ENCODE data around the gene OR4K1.

- no peak for TF ChIP-seq REST (IDR thresholded peaks at IDR 0.05; ENCODE audit: borderline replicate concordance)
- no peak for TF ChIP-seq CTCF (IDR thresholded peaks at IDR 0.05; ENCODE audit: poor library complexity, severe bottlenecking)
- no peak for TF ChIP-seq SMC3 (conservative IDR thresholded peaks at IDR 0.05; ENCODE audit: poor library complexity)
- no peak for TF ChIP-seq EP300 (conservative IDR thresholded peaks at IDR 0.05; ENCODE audit: poor library complexity, severe bottlenecking)
- TF ChIP-seq EZH2 (IDR thresholded peaks at IDR 0.05; ENCODE audit: borderline replicate concordance, insufficient read depth, low read length, poor library complexity, severe bottlenecking) = no peak
- no peak for TF ChIP-seq TAF1 (IDR thresholded peaks at IDR 0.05; ENCODE audit: low read depth)
- no peak for TF ChIP-seq POLR2AphosphoS5 (IDR thresholded peaks at IDR 0.05)
These were observed 35.4 kb upstream of the OR4K1 start for GRCh38 chr14:19895282-19895681.
